NCI-H446 (cell line): ENCODE measurements around the gene LYPD1.

Source experiments
- DNase-seq, 2 experiments: peaks; one replicate each; lab custom pipeline; 2025; lab: John Stamatoyannopoulos, UW

LYPD1 gene

DNA sequence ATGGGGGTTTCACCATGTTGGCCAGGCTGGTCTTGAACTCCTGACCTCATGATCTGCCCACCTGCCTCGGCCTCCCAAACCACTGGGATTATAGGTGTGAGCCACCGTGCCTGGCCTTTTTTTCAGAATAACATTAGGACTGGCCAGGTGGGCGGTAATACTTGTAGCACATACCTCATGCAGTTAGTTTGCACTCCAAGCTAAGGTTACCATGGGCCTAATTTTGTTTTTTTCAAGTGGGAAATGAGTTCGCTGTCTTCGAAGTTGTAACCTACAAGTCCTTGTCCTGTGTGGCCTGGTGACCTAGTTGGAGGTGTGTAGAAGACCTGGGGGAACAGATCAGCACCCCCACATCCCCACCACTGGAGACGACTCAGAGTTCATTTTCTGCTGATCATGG is 74.8 kb downstream of the LYPD1 start:
- DNase-seq, result no peak
